Jurkat, Clone E6-1 (cell line): ENCODE results near the gene ITGB3BP.
A peak's percentile ranks its signal among the peaks of the same experiment; 100 is the strongest.
"Not testable (repeated sequence)": the region's sequence is repeated elsewhere in the genome, so short reads cannot be mapped to it uniquely, and the experiment has no call there.

Source experiments
- DNase-seq: peaks from one replicate; pipeline ENCODE4 v3.0.0-alpha.2; 2011; ENCODE audit warnings: low read depth, low spot score
- H3K4me3 ChIP-seq: 2 replicates; pipeline ENCODE4 v1.5.1; 2011; ENCODE audit warnings: mild to moderate bottlenecking, low read length, control low read depth, moderate library complexity

ITGB3BP gene

GRCh38 chr1:63516629-63517028 lies 6.4 kb downstream of the ITGB3BP start:
- no peak for DNase-seq

GRCh38 chr1:63512584-63512983 lies 10.4 kb downstream of the ITGB3BP start:
- no peak overlapping the region for H3K4me3 ChIP-seq
- DNase-seq, result no peak

More at GRCh38 chr1:63516629-63517028, 6.4 kb downstream of the ITGB3BP start:
- H3K4me3 ChIP-seq, result no peak overlapping the region

DNA sequence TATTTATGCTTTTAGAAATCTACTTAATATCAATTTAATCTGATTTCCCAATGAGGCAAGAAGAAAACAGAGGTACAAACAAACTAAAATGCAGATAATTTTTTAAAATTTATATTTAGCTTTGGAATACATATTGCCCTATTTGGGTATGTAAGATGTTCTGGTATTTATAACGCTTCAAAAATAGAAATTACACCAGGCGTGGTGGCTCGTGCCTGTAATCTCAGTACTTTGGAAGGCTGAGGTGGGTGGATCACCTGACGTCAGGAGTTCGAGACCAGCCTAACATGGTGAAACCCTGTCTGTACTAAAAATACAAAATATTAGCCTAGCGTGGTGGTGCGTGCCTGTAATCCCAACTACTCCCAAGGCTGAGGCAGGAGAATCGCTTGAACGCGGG lies 13.3 kb downstream of the ITGB3BP start:
- DNase-seq, result no peak
- no peak overlapping the region for H3K4me3 ChIP-seq

- DNase-seq, result no peak
- H3K4me3 ChIP-seq, result no peak overlapping the region
Measured at GRCh38 chr1:63506782-63507181, 16.2 kb downstream of the ITGB3BP start.

DNA sequence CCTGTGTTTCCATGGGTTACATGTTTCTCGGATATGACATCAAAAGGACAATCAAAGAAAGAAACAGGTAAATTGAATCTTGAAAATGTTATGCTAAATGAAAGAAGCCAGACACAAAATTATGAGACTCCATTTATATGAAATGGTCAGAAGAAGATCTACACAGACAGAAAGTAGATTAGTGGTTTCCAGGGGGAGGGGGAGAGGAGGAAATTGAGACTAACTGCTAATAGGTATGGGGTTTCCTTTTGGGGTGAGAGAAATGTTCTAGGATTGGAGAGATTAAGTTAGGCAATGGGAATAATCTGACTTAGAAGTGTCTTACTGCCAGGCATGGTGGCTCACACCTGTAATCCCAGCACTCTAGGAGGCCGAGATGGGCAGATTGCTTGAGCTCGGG lies 21.8 kb downstream of the ITGB3BP start:
- no peak overlapping the region for H3K4me3 ChIP-seq
- DNase-seq, result peak; percentile 22

GRCh38 chr1:63498106-63498505 lies 24.9 kb downstream of the ITGB3BP start:
- no peak overlapping the region for H3K4me3 ChIP-seq
- no peak for DNase-seq

- no peak overlapping the region for H3K4me3 ChIP-seq
- DNase-seq, result no peak
Measured at GRCh38 chr1:63497577-63497976, 25.4 kb downstream of the ITGB3BP start.

DNA sequence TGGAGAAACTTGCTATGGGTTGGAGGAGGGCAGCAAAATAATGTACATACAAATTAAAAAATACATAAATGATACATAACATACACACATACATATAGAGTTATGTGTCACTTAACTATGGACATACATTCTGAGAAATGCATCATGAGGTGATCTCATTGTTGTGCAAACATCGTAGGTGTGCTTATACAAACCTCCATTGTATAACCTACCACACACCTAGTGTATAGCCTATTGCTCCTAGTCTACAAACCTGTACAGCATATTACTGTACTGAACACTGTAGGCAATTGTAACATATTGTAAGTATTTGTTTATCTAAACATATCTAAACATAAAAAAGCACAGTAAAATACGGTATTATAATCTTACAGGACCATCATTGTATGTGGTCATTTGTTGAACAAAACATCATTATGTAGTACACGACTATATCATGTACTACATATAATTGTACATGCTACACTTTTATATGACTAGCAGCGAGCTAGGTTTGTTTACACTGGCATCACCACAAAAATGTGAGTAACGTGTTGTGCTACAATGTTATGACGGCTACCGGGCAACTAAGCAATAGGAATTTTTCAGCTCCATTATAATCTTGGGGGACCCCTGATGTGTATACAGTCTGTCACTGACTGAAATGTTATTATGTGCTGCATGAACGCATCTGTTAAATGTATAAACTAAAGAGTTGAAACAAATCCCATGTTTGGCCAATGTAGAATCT lies 35.5 kb downstream of the ITGB3BP start:
- H3K4me3 ChIP-seq, result no peak overlapping the region
- DNase-seq, result no peak

- H3K4me3 ChIP-seq, result no peak overlapping the region
- no peak for DNase-seq
Measured at GRCh38 chr1:63486629-63487028, 36.4 kb downstream of the ITGB3BP start.

- no peak for DNase-seq
- no peak overlapping the region for H3K4me3 ChIP-seq
Measured at GRCh38 chr1:63480057-63480456, 43.0 kb downstream of the ITGB3BP start.

DNA sequence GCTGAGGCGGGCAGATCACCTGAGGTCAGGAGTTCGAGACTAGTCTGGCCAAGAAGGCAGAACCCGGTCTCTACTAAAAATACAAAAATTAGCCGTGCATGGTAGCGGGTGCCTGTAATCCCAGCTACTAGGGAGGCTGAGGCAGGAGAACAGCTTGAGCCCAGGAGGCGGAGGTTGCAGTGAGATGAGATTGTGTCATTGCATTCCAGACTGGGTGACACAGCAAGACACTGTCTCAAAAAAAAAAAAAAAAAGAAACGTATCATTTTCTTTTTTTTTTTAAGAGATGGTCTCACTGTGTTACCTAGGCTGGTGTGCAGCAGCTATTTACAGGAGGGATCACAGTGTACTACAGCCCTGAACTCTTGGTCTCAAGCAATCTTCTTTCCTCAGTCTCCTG lies 47.3 kb downstream of the ITGB3BP start:
- DNase-seq, result no peak
- H3K4me3 ChIP-seq, result no peak overlapping the region

GRCh38 chr1:63468683-63469082 lies 54.3 kb downstream of the ITGB3BP start:
- H3K4me3 ChIP-seq, DNase-seq: not testable (repeated sequence)

- no peak overlapping the region for H3K4me3 ChIP-seq
- DNase-seq, result no peak
Measured at GRCh38 chr1:63466759-63467158, 56.3 kb downstream of the ITGB3BP start.

GRCh38 chr1:63466181-63466580 lies 56.8 kb downstream of the ITGB3BP start:
- H3K4me3 ChIP-seq, result no peak overlapping the region
- DNase-seq, result no peak

- H3K4me3 ChIP-seq, result no peak overlapping the region
- no peak for DNase-seq
Measured at GRCh38 chr1:63463248-63463647, 59.8 kb downstream of the ITGB3BP start.

DNA sequence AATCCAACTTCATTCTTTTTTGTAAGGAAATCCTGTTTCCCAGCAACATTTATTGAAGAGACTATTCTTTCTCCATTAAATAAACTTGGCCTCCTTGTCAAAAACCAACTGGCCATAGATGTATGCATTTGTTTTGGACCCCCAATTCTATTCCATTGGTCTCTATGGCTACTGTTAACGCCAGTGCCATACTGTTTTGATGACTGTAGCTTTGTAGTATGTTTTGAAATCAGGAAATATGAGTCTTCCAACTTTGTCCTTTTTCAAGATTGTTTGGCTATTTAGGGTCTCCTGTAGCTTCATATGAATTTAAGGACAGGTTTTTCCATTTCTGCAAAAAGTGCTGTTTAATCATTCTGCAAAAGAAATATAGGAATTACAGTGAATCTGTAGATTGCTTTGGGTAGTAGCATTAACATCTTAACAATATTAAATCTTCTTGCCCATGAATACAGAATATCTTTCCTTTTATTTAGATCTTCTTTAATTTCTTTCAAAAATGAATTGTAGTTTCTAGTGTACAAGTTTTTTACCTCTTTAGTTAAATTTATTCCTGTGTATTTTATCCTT lies 61.3 kb downstream of the ITGB3BP start:
- no peak overlapping the region for H3K4me3 ChIP-seq
- DNase-seq, result no peak

GRCh38 chr1:63458750-63459149 lies 64.3 kb downstream of the ITGB3BP start:
- no peak for DNase-seq
- H3K4me3 ChIP-seq, result no peak overlapping the region

DNA sequence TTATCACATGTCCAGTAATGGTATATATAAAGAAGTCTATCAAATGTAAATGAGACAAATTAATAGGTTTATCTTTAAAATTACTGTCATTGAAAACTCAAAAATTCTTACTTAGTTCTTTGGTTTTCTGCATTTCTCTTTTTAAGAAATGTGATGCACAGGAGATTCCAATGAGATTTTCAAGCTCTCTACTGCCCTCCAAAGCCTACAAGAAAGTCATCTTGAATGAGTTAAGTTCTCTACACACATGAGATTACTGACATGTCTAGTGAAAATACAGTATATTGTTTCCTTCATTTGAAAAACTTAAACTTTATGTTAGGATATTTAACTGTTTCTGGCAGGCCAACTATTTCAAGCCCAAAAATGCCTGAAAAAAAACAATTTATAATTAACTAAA lies 68.8 kb downstream of the ITGB3BP start:
- DNase-seq, result no peak
- H3K4me3 ChIP-seq, result no peak overlapping the region

GRCh38 chr1:63453232-63453631 lies 69.8 kb downstream of the ITGB3BP start:
- no peak overlapping the region for H3K4me3 ChIP-seq
- no peak for DNase-seq

DNA sequence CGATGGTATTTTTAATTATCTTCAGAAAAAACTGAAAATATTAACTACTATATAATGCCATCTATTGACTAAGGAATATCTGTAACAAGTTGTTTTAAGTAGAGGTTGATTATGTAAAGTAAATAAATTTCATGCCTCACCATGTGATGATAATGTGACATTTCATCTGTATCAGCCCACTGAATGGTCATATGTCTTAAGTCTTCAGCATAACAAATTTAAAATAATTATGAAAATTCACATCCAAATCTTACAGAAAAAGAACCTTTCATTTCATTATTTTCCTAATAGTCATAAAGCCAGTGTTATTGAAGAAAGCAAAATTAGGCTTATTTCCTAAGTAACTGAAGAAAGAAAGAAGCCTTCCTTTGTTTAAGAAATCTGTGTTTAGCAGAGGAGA lies 72.6 kb downstream of the ITGB3BP start:
- DNase-seq, result no peak
- H3K4me3 ChIP-seq, result no peak overlapping the region

- H3K4me3 ChIP-seq, result no peak overlapping the region
- DNase-seq, result no peak
Measured at GRCh38 chr1:63448731-63449246, 74.2 kb downstream of the ITGB3BP start.
